CD4-positive, alpha-beta T cell treated with Interleukin-6 at 100 ng/mL for 8 hours (primary cell): Measurements from ENCODE around the gene ANKRD55.
"Not testable (repeated sequence)": the region's sequence is repeated elsewhere in the genome, so short reads cannot be mapped to it uniquely, and the experiment has no call there.

Experiments used
- DNase-seq: peaks from one replicate; pipeline ENCODE4 v3.0.0-alpha.2; 2020; ENCODE audit warnings: mixed read lengths, low spot score

Gene ANKRD55

DNA sequence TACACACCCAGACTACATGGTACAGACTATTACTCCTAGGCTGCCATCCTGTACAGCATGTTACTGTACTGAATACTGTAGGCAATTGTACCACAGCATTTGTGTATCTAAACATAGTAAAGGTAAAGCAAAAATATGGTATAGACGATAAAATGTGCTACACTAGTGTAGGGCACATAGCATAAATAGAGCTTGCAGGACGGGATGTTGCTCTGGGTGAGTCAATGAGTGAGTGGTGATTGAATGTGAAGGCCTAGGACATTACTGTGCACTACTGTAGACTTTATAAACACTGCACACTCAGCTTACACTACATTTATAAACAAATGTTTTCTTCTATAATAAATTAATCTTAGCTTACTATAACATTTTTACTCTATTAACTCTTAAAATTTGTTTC, 25.6 kb downstream of the ANKRD55 start:
- no peak for DNase-seq

DNA sequence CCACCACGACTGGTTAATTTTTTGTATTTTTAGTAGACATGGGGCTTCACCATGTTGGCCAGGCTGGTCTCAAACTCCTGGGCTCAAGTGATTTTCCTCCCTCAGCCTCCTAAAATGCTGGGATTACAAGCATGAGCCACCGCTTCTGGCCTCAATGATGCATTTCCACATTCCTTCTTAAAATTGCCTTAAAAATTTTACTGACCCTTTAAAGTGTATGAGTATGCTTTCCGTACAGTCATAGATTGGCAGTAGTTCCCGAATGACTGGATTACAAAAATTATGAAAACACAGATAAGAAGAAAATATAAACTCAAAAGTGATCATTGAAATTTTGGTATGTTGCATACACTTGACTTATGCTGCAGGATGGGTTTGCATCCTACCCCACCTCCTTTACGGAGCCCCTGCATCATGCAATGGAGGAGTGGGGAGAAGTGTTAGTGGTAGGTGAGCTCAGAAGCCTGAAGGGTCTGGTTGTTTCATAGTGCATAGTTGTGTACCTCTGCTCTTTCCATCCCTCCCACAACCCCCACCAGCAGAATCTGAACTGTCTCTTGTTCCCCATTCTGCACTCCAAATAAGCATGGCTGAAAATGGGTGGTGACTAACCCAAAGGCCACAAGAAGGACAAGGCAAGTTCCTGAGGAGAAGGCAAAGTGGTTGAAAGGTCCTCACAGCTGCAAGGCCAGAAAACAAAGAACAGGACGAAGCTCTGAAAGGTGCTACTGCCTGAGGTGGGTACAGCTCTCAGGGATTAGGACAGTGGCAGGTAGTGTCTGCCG, 26.8 kb downstream of the ANKRD55 start:
- DNase-seq = no peak

DNA sequence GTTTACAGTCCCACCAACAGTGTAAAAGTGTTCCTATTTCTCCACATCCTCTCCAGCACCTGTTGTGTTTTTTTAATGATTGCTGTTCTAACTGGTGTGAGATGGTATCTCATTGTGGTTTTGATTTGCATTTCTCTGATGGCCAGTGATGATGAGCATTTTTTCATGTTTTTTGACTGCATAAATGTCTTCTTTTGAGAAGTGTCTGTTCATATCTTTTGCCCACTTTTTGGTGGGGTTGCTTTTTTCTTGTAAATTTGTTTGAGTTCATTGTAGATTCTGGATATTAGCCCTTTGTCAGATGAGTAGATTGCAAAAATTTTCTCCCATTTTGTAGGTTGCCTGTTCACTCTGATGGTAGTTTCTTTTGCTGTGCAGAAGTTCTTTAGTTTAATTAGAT, 29.2 kb downstream of the ANKRD55 start:
- DNase-seq = not testable (repeated sequence)

DNA sequence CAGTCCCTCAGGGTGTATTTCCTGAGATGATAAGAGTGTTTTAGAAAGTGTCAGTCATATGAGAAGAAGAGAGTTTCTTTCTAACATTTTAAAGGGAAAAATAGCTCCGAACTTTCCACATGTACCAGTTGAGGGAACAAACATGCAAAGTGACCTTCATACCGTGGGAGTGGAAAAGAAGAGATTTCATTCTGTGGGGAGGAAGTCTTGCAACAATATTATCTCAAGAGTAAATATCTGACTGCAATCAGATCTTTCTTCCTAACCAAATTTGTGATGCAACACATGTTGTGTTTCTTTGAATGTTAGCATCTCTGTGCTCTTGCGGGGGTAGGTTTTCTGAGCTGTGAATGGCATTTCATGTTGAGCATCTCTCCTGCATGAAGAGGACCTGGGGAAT, 30.6 kb downstream of the ANKRD55 start:
- DNase-seq = no peak

DNA sequence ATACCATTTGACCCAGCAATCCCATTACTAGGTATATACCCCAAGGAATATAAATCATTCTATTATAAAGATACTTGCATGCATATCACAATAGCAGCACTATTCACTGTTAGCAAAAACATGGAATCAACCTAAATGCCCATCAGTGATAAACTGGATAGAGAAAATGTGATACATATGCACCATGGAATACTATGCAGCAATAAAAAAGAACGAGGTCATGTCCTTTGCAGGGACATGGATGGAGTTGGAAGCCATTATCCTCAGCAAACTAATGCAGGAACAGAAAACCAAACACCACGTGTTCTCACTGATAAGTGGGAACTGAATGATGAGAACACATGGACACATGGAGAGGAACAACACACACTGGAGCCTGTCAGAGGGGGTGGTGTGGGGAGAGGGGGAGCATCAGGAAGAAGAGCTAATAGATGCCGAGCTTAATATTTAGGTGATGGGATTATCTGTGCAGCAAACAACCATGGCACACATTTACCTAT, 31.3 kb downstream of the ANKRD55 start:
- DNase-seq = not testable (repeated sequence)

DNA sequence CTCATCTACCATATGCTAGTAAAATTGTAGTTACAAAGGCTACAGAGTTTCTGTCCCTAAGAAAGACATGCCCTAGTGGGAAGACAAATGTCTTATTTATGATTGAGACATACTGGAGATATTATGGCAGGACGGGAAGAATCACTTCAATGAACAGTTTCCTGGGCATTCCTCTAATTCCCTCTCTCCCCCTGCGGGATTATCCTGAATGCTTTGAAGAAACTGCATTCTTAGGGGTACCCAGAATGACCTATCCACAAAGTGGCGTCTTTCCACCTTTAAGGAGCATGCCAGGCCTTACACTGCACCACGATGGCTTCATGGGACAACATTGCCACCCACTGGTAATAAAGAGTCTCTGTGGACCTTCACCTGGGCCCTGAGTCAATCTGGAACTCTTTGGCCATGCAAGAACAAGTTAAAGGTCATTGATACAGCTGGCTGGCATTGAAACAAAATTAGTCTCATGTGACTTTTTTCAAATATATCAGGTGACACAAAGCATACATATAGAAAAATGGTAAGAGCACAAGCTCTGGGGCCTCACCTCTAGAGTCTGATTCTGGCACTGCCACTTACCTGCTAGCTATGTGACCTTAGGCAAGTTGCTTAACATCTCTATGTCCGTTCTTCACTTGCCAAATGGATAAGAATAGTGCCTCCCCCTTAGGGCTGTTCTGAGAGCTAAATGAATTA, 32.0 kb downstream of the ANKRD55 start:
- DNase-seq = peak; percentile 71

DNA sequence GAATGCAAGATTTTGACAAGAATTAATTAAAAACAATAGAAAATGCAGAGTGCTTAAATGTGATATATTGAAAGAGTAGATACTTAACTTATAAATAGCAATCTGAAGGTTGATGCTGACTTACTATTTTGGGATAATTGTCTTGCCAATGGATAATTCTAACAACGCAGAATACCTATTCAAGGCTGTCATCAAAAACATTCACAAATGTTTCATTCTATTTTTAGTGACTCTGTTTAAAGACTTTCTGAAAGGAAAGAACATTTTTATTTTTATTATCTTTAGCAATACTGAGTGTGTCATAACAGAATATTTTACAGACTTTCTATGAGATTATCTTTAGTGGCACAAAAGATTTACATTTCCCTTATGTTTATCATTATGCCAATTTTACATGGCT, 38.1 kb downstream of the ANKRD55 start:
- no peak for DNase-seq

DNA sequence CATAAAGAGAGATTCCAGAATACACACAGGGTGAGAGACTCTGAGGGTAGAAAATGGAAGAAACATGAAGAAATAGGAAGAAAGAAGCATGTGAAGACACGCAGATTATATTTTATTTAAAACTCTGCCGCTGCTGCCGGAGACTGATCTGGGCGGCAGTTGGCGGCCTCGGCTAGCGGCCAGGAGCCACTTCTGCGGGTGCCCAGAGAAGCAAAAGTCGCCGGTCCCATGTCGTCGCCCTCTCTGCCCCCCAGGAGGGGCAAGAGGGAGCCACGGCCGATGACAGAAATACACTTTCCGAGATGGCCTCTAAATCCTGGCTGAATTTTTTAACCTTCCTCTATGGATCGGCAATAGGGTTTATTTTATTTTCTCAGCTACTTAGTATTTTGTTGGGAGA, 40.9 kb downstream of the ANKRD55 start:
- no peak for DNase-seq

DNA sequence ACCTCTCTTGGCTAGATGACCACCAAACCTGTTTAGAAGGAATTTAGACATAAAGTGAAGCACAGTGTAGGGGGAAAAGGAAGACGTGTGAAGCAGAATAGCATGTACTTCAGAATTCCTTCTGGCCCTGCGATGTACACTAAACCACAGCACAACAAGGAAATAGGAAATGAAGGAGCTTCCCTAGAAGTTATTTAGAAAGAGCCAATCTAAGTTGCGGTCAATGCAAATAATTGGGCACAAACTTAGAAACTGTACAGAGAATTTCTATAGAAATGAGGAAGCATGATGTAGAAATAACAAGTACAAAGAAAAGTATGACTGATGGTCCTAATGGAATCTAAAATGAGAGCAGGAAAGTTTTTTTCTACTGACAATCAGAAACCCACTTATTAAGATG, 41.5 kb downstream of the ANKRD55 start:
- no peak for DNase-seq

DNA sequence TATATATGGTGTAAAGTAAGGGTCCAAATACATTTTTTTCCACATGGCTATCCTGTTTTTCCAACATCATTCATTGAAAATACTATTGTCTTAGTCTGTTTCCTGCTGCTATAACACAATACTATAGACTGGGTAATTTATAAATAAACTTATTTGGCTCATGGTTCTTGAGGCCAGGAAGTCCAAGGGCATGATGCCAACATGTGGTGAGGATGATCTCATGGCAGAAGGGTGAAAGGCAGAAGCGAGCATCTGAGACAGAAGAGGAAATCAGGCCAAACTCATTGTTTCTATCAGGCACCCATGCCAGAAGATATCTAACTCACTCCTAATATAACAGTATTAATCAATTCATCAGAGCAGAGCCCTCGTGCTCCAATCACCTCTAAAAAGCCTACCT, 42.6 kb downstream of the ANKRD55 start:
- peak; percentile 66 for DNase-seq

DNA sequence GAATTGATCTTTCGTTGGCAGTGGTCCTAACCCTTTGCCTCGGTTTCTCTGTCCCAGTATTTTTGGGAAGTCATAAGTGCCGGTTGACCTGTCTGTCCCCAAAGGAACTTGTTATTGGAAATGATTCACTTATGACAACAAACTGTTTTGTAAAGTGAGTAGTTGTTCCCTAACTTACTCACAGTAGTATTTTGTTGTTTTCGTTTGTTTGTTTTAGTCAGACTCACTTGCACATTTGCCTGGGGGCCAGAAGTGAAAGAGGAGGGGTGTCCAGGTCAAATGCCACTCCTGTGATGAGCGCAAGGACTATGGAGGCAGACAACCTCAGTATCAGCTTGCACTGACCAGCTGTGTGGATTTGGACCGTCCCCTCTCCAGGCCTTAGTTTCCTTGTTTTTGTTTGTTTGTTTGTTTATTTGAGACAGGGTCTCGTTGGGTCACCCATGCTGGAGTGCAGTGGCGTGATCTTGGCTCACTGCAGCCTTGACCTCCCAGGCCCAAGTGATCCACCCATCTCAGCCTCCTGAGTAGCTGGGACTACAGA, 47.3 kb downstream of the ANKRD55 start:
- DNase-seq = no peak

DNA sequence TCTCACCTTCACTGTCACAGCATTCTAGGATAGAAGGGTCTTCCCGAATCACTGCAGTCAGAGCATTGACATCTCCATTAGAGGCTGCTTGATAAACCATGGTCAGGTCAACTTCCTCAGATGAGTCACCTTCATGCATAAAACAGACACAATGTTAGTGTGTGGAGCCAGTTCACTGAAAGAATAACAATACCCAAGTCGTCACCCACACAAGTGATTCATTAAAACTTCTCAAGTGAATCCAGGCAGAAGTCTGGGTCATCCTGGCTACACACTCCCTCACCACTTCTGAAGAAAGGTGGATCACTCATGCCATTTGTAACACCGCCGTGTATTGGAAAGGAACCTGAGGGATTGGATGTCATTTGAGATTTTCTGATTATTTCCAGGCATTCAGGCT, 49.6 kb downstream of the ANKRD55 start:
- DNase-seq = no peak

DNA sequence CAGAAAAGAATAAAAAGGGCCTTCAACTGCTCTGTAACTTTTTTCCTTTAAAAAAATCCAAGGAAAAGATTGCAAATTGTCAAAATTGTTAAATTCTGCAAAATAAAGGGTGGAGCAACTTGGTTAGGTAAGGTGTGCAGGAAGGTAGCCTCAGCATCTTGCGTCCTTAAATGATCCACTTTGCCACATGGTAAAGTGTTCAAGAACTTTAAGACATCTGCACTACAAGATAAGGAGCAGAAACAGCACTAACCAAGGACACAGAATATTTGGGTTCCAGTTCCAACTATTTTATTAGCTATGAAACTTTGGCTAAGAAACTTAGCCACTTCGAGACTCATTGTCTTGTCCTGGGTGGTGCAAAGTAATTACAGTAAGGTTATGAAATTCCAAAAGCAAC, 53.7 kb downstream of the ANKRD55 start:
- no peak for DNase-seq

DNA sequence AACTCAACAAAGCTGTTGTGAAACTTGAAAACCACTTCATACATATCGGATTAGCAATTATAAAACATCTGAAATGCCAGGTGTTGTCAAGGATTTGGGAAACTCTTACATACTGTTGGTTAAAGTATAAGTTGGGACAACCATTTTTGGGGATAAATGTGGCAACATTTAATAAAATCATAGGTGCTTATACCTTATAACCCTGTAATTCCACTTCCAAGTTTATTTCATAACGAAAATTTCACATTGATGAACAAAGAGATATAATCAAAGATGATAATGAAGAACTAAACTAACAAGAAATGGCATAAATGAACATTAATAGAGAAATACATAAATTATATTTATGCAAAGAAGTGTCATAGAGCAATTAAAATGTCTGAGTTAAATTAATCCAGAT, 54.3 kb downstream of the ANKRD55 start:
- DNase-seq = no peak

DNA sequence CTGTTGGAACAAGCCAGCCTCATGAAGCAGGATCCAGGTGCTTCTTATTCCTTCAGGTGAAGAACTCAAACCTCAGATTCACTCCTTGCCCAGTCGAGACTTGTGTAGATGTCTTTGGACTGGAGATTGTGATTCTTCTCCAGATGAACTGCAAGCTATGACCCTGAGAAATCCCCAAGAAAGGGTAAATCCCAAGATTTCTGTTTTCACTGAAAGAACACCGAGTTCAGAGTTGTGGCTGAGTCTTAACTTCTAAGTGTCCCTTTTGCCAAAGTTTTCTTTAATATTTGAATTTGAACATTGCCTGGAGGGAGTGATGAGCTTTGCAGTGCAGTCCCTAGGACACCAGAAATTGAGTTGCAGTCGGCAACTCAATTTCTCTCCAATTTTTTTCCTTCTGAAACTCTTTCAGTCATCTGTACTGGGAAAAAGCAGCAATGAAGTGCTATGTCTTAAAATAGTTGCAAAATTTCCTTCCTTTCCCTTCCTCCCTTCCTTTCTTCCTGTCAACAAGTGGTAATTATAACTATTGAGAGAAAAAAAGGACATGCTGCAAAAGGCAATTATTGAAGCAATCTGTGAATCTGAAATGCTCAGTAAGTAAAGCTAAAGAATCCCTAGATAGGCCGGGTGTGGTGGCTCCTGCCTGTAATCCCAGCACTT, 56.1 kb downstream of the ANKRD55 start:
- DNase-seq = no peak

DNA sequence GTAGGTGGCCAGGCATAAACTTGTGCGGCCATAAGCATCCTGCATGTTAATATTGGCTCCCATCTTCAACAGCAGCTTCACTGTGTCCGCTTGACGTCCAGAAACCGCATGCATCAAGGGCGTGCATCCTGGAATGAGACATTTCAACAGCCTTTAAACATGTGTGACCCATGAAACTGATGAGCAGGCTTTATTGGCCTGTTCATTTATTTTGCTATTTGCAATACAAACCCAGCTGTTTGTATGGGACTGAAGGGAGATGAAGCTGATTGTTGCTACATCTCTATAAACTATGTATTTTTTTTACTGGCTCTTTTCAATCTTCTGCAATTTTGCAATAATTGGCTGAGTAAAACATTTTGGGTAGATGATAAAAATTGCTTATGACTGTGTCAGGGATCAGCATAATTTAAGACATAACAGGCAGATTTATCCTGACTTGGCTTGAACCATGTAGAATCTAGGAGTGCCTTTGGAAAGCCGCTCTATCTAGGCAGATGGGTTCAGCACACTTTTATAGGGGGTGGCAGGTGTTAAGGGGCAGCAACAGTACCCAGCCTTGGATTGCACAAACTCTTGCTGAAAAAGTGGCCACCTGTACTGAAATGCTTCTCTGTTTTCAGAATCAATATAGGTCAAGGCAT, 56.9 kb downstream of the ANKRD55 start:
- DNase-seq = no peak

DNA sequence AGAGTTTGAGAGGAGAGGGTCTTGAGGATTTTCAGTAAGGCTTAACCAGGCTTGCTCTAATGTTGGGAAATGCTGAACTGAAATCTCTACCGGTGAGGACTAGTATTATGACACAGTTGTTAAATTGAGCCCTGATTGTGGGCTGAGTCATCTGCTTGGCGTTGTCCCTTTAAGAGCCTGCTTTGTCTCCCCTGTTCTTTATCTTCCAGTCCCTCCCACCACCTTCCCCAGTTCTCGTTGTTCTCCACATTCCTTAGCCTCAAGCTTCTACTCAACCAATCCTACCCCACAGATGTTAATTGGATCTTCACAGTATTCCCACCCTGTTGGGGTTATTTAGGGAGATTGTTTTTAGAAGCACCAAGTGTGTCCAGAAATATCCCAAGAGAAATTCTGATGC, 57.6 kb downstream of the ANKRD55 start:
- DNase-seq = no peak

DNA sequence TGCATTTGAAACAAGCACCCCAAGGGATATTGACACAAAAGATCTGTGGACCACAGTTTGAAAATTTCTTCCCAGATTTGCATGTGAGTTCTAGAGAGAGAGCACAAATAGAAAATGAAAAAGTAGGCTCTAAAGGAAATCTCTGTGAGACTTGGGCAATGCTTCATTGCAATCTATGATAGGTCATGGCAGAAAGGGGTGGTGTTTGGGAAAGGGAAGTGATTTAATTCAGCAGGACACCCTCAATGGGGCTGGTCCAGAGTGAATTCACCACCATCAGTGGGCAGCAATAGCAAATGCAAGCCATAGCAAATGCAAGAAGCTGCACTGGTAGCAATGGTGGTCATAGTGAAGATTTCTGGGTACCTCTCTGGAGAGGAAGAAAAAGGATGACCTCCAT, 58.1 kb downstream of the ANKRD55 start:
- no peak for DNase-seq

DNA sequence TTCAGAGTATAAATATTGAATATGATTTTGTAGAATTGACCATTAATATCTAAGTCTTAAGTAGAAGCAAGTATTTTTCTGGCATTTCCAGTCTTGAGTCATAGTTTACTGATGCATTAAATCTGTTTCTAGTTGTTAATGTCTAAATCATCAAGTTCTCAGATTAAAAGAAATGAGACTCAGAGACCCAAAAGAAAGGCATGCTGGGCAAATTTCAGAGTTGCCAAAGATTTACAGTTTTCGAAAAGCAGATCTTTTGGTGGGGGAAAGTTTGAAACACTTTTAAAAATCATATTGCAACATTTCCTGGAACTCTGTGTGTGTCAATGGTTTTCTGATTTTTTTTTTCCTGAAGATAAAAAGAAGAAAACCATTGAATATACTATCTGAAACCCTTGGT, 60.9 kb downstream of the ANKRD55 start:
- no peak for DNase-seq

DNA sequence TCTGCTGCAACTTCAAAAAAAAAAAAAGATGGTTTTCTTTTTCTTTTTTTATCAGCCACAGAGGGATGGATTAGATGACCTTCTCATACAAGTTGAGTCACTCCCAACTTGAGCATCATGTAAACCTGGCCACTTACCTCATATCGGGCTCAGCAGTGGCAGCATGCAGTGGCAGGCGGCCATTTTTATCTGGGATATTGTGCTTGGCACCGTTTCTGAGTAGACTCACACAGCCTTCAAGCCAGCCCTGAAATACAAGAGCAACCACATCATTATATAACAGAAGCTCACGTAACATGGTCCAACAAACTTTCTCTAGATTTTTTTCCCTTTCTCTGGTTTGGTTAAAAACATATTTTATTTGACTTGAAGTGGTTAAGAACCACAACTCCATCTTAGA, 62.6 kb downstream of the ANKRD55 start:
- DNase-seq = no peak

DNA sequence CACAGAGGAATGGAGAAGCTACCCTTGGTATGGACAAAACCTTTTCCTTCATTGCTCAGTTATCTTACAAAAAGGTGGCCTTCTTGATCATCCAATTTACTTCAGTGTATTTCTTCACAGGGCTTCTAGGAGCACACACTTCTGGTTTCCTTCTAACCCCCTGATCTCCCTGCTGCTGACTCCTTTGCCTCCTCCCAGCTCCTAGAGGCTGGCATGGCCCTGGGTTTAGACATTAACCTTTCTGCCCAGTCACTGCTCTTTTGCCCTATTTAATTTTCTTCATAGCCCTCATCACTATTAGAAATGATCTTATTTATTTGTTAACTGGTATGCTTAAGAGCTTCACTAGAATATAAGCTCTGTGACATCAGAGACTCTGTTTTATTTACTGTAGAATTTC, 63.2 kb downstream of the ANKRD55 start:
- DNase-seq = no peak

DNA sequence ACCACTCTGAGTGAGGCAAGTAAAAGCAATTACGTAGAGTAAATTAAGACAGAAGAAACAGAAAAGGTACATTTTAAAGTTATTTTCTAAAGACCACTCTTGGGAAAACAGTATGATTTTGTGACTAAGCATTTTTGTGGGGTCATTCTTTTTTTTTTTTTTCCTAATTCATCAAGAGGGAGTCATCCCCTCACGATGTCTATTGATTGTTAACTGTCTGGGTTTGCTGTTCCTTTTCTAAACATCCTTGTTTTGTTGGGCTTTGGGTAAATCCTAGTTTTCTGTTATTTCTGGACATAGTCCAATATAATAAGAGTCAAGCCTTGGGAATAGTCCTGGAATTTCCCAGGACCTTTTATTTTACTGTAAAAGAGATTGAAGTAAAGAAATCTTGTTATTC, 63.8 kb downstream of the ANKRD55 start:
- DNase-seq = no peak
